HG03354 (cell line): ENCODE results near the gene KDM5B.
A peak's percentile ranks its signal among the peaks of the same experiment; 100 is the strongest.

Source experiments
- ATAC-seq: cut with Tn5 transposase; IDR thresholded peaks from one replicate; pipeline ENCODE4 v1.9.1; 2021; ENCODE audit warnings: mild to moderate bottlenecking; ENCODE audit not compliant: unreplicated experiment, poor library complexity, severe bottlenecking

The KDM5B gene

GRCh38 chr1:202818819-202819218, 10.6 kb upstream of the KDM5B start:
- no peak for ATAC-seq

GRCh38 chr1:202815120-202815519, 6.9 kb upstream of the KDM5B start:
- no peak for ATAC-seq

GRCh38 chr1:202812176-202813026, 4.2 kb upstream of the KDM5B start:
- no peak for ATAC-seq

- ATAC-seq = peak; percentile 4
Measured at GRCh38 chr1:202811296-202812175, 3.3 kb upstream of the KDM5B start.

- ATAC-seq = peak; percentile 82
Measured at GRCh38 chr1:202810615-202811295, 2.5 kb upstream of the KDM5B start, which contains the start of gene PCAT6. TSS of gene PCAT6 (plus strand) at chr1:202810954.

- no peak for ATAC-seq
Measured at GRCh38 chr1:202810193-202810614, 2.0 kb upstream of the KDM5B start.

GRCh38 chr1:202809597-202810159, 1.5 kb upstream of the KDM5B start:
- ATAC-seq = no peak

GRCh38 chr1:202807451-202807925, 733 bp downstream of the KDM5B start:
- no peak for ATAC-seq

GRCh38 chr1:202806845-202807450, 1.3 kb downstream of the KDM5B start:
- ATAC-seq = no peak

- no peak for ATAC-seq
Measured at GRCh38 chr1:202805886-202806844, 2.1 kb downstream of the KDM5B start.

GRCh38 chr1:202804126-202804525, 4.1 kb downstream of the KDM5B start:
- no peak for ATAC-seq

- no peak for ATAC-seq
Measured at GRCh38 chr1:202802998-202803932, 5.0 kb downstream of the KDM5B start.

- ATAC-seq = no peak
Measured at GRCh38 chr1:202802034-202802433, 6.2 kb downstream of the KDM5B start.

- no peak for ATAC-seq
Measured at GRCh38 chr1:202801175-202801574, 7.0 kb downstream of the KDM5B start.

- no peak for ATAC-seq
Measured at GRCh38 chr1:202800742-202801141, 7.5 kb downstream of the KDM5B start.

GRCh38 chr1:202798792-202799331, 9.4 kb downstream of the KDM5B start:
- no peak for ATAC-seq

GRCh38 chr1:202798260-202798659, 10.0 kb downstream of the KDM5B start:
- no peak for ATAC-seq
